IgD-negative memory B cell (primary cell): ENCODE measurements around the gene SAMD4A. TPM values are rescaled to one million over a fixed set of nuclear protein-coding genes. Genes with fewer than 3 reads are reported as not detected.

Source experiments
- H3K27ac Mint-ChIP-seq, 3 donors: one replicate each; pipeline ENCODE4 v1.8.0; 2020 to 2022; ENCODE audit warnings: mild to moderate bottlenecking in 3 of 3, mixed read lengths in 3 of 3, moderate library complexity in 1 of 3
- H3K27me3 Mint-ChIP-seq: one replicate; pipeline ENCODE4 v1.8.0; 2021; ENCODE audit warnings: mixed read lengths
- H3K36me3 Mint-ChIP-seq: one replicate; pipeline ENCODE4 v1.8.0; 2020; ENCODE audit warnings: mild to moderate bottlenecking, mixed read lengths
- H3K4me1 Mint-ChIP-seq, 3 donors: one replicate each; pipeline ENCODE4 v1.8.0; 2020 to 2022; ENCODE audit warnings: mixed read lengths in 3 of 3, mild to moderate bottlenecking in 1 of 3
- H3K4me3 Mint-ChIP-seq, 4 donors: one replicate each; pipeline ENCODE4 v1.8.0; 2020 to 2022; ENCODE audit warnings: mild to moderate bottlenecking in 4 of 4, mixed read lengths in 4 of 4, moderate library complexity in 3 of 4
- H3K9me3 Mint-ChIP-seq, 3 donors: one replicate each; pipeline ENCODE4 v1.8.0; 2020 to 2021; ENCODE audit warnings: mixed read lengths in 3 of 3, mild to moderate bottlenecking in 1 of 3
- polyA plus RNA-seq: library from polyadenylated mRNA; unstranded; fragments of 300-500 nt; fragmentation: Illumina TruSeq; gene quantifications from one replicate; pipeline ENCODE4 v1.2.3, GENCODE V29; 2021

SAMD4A gene
- polyA plus RNA-seq, 1 donor from 2014 or later: 5.8 TPM

- Mint-ChIP-seq H3K4me1 (peaks cover 10 to 12% (median 11%) of the 10 kb centered on the region in 3 donors), H3K27me3 (no peaks in the 10 kb centered on the region), H3K36me3 (peaks cover 10% of the 10 kb centered on the region), H3K9me3 (no peaks in the 10 kb centered on the region), H3K27ac (peak overlapping the region in 1 of 3 donors; percentile 32), H3K4me3 (peak overlapping the region; percentile 14 to 77 (median 42))
These were observed 215.2 kb downstream of the SAMD4A start for GRCh38 chr14:54781961-54782750.

- peak overlapping the region; percentile 14 to 77 (median 42) for H3K4me3 Mint-ChIP-seq
- peaks cover 10% of the 10 kb centered on the region for H3K36me3 Mint-ChIP-seq
- H3K9me3 Mint-ChIP-seq: no peaks in the 10 kb centered on the region
- H3K27ac Mint-ChIP-seq: peak overlapping the region in 2 of 3 donors; percentile 32 to 67
- H3K27me3 Mint-ChIP-seq: no peaks in the 10 kb centered on the region
- peaks cover 8 to 12% (median 9%) of the 10 kb centered on the region in 3 donors for H3K4me1 Mint-ChIP-seq
These were observed 216.1 kb downstream of the SAMD4A start for GRCh38 chr14:54782751-54783659.

DNA sequence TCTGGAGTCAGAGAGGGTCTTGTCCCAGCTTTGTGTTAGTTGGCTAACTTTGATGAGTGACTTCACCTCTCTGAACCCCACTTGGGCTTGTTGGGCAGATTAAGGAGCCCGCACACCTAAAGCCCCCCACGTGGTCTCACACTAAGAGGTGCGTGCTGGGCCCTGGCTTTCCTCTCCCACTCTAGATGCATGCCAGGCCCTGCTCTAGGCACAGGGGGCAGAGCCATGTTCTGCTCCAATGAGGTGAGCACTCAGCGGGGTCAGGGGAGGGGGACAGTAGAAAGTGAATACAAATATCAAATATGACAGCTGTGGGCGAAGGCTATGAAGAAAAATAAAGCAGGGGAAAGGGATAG is 216.7 kb downstream of the SAMD4A start:
- Mint-ChIP-seq H3K4me1 (peaks cover 7 to 12% (median 8%) of the 10 kb centered on the region in 3 donors), H3K4me3 (peak overlapping the region in 1 of 4 donors; percentile 63), H3K27me3 (no peaks in the 10 kb centered on the region), H3K36me3 (peaks cover 10% of the 10 kb centered on the region), H3K9me3 (no peaks in the 10 kb centered on the region), H3K27ac (no peak overlapping the region)

DNA sequence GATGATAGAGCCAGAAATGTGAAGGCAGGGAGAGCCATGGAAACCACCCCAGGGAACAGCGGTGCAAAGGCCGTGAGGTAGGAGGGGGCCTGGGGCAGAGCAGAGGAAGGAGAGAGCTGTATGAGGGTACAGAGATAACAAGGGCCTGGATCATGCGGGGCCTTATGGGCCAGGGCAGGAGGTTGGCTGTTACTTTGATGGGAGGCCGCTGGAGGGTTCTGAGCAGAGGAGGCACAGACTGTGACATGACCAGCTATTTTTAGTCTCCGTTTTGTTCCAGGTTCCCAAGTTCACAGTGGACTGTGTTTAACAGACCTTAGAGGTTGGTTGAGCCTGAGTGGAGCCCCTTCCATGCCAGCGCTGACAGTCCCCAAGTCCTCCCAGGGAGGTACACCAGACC is 217.1 kb downstream of the SAMD4A start:
- H3K36me3 Mint-ChIP-seq: peaks cover 10% of the 10 kb centered on the region
- no peak overlapping the region for H3K4me3 Mint-ChIP-seq
- H3K4me1 Mint-ChIP-seq: peaks cover 7 to 12% (median 8%) of the 10 kb centered on the region in 3 donors
- H3K27me3 Mint-ChIP-seq: no peaks in the 10 kb centered on the region
- H3K9me3 Mint-ChIP-seq: no peaks in the 10 kb centered on the region
- H3K27ac Mint-ChIP-seq: no peak overlapping the region

- no peak overlapping the region for H3K27ac Mint-ChIP-seq
These were observed 217.7 kb downstream of the SAMD4A start for GRCh38 chr14:54784657-54785056.

DNA sequence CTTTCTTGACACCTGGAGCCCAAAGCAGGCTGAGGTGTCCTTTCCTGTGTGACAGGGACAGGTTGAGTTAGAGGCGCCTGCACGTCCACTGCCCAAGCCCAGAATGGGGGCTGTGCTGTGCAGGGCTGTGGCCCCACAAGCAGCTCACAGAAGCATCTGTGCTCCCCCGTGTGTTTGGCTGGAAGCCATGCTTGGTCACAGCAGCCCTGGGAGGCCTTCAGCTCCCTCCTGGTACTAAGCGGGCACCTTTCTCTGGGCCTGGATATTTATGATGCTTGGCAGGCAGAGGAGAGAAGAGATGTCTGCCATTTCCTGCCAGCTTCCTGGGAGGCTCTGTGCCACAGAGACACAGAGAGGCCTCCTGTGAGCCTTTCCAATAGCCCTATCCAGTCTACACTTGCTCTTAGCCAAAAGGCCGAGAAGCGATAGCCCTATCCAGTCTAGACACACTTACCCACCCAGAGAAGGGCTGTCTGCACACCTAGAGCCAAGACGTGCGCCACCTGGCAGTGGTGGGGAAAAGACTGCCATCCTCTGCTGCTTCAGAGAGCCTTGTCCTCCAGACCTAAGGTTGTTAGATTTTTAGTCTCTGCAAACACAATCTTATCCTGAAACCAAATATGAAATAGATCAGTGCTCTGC is 218.3 kb downstream of the SAMD4A start:
- H3K4me1 Mint-ChIP-seq: peaks cover 7 to 12% (median 8%) of the 10 kb centered on the region in 3 donors
- no peak overlapping the region for H3K27ac Mint-ChIP-seq
- H3K36me3 Mint-ChIP-seq: peaks cover 14% of the 10 kb centered on the region
- H3K4me3 Mint-ChIP-seq: no peak overlapping the region
- no peaks in the 10 kb centered on the region for H3K27me3 Mint-ChIP-seq
- H3K9me3 Mint-ChIP-seq: no peaks in the 10 kb centered on the region

More at GRCh38 chr14:54784657-54785056, 217.7 kb downstream of the SAMD4A start:
- peaks cover 12% of the 10 kb centered on the region for H3K36me3 Mint-ChIP-seq
- peaks cover 7 to 12% (median 8%) of the 10 kb centered on the region in 3 donors for H3K4me1 Mint-ChIP-seq
- H3K9me3 Mint-ChIP-seq: no peaks in the 10 kb centered on the region
- H3K4me3 Mint-ChIP-seq: no peak overlapping the region
- H3K27me3 Mint-ChIP-seq: no peaks in the 10 kb centered on the region

- Mint-ChIP-seq H3K4me3 (no peak overlapping the region), H3K4me1 (peaks cover 8 to 12% (median 8%) of the 10 kb centered on the region in 3 donors), H3K27me3 (no peaks in the 10 kb centered on the region), H3K9me3 (no peaks in the 10 kb centered on the region), H3K36me3 (peaks cover 17% of the 10 kb centered on the region), H3K27ac (peak overlapping the region in 1 of 3 donors; percentile 43)
These were observed 219.1 kb downstream of the SAMD4A start for GRCh38 chr14:54785778-54786770.

DNA sequence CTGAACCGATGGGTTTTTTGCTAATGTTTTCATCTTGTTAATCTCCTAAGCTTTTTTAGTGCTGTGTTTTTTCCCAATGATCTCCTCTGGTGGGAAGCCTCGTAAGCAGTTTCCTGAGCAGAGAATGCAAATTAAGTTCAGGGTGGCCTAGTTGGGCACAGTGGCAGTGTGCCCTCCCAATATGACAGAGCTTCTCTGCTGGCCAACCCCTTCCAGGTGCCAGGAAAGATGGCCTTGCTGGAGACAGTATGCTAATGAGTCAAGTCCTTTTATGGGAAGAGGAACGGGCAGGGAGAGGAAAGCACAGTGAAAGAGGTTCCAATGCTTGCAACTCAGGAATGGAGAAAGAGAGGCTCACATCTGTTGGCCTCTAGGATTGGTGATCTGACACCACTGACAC is 219.9 kb downstream of the SAMD4A start:
- Mint-ChIP-seq H3K27me3 (no peaks in the 10 kb centered on the region), H3K4me3 (no peak overlapping the region), H3K27ac (no peak overlapping the region), H3K36me3 (peaks cover 17% of the 10 kb centered on the region), H3K4me1 (peaks cover 8 to 12% (median 8%) of the 10 kb centered on the region in 3 donors), H3K9me3 (no peaks in the 10 kb centered on the region)

DNA sequence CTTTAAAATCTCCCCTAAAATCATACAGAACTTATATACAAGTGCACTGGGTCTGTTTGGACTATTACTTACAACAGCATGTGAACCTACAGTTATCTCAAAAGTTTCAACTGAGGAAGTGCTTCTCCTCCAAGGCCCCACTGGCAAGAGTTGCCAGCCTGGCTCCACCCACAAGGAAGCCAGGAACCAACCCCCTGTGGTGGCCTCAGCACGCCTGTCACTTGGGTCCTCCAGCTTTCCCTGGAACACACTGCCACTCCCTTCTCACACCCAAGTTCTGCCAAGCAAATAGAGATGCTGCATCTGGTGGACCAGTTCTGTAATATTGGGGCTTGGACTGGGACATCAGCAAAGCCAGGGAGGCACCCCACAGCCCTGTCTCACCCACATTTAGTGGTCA is 220.3 kb downstream of the SAMD4A start:
- Mint-ChIP-seq H3K27ac (peak overlapping the region in 1 of 3 donors; percentile 10), H3K27me3 (no peaks in the 10 kb centered on the region), H3K36me3 (peaks cover 17% of the 10 kb centered on the region), H3K9me3 (no peaks in the 10 kb centered on the region), H3K4me1 (peaks cover 6 to 11% (median 8%) of the 10 kb centered on the region in 3 donors), H3K4me3 (no peak overlapping the region)

DNA sequence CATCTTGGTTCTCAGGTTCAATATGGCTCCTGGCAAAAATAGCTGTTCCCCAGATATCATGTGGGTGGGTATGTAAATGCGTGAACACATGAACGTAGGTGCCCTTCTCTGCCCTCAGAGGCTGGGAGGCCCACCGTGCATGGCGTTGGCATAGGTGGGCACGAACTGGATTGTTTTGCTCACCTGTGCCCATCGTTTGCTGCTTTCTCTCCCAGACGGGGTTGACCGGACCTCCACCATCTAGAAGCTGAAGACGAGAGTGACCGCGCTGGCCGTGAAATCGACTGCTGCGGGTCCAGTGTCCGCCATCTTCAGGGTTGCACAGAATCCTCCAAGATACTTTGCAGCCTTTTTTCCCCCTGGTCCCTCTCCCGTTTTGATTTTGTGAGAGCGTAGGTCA is 221.8 kb downstream of the SAMD4A start:
- Mint-ChIP-seq H3K27me3 (no peaks in the 10 kb centered on the region), H3K9me3 (no peaks in the 10 kb centered on the region), H3K36me3 (peaks cover 12% of the 10 kb centered on the region), H3K4me3 (no peak overlapping the region), H3K27ac (no peak overlapping the region), H3K4me1 (peaks cover 0 to 4% (median 1%) of the 10 kb centered on the region in 3 donors)

GRCh38 chr14:54789166-54789565 is 222.2 kb downstream of the SAMD4A start:
- no peaks in the 10 kb centered on the region for H3K27me3 Mint-ChIP-seq
- H3K4me3 Mint-ChIP-seq: no peak overlapping the region
- H3K4me1 Mint-ChIP-seq: peaks cover 0 to 4% (median 1%) of the 10 kb centered on the region in 3 donors
- H3K9me3 Mint-ChIP-seq: no peaks in the 10 kb centered on the region
- no peak overlapping the region for H3K27ac Mint-ChIP-seq
- peaks cover 12% of the 10 kb centered on the region for H3K36me3 Mint-ChIP-seq

- Mint-ChIP-seq H3K4me3 (no peak overlapping the region), H3K4me1 (peaks cover 0 to 4% (median 1%) of the 10 kb centered on the region in 3 donors), H3K9me3 (no peaks in the 10 kb centered on the region), H3K27me3 (no peaks in the 10 kb centered on the region), H3K27ac (no peak overlapping the region), H3K36me3 (peaks cover 9% of the 10 kb centered on the region)
These were observed 223.0 kb downstream of the SAMD4A start for GRCh38 chr14:54789781-54790480.

- Mint-ChIP-seq H3K4me1 (peaks cover 0 to 2% (median 1%) of the 10 kb centered on the region in 3 donors), H3K27me3 (no peaks in the 10 kb centered on the region), H3K9me3 (peaks cover 0 to 3% (median 1%) of the 10 kb centered on the region in 3 donors), H3K36me3 (peaks cover 8% of the 10 kb centered on the region), H3K4me3 (no peak overlapping the region), H3K27ac (no peak overlapping the region)
These were observed 224.1 kb downstream of the SAMD4A start for GRCh38 chr14:54791001-54791400.
